Endothelial cell of umbilical vein (primary cell): Measurements from ENCODE around the gene ARHGAP15. TPM values are rescaled to one million over a fixed set of nuclear protein-coding genes. Genes with fewer than 3 reads are reported as not detected.

Experiments
- BruUV-seq: library from RNA; stranded (reverse); fragments of 400-500 nt; replicated peaks from 2 replicates; lab custom pipeline; 2021; lab: Mats Ljungman, UMichigan
- CTCF ChIA-PET: fragments of 300-600, 350-600 bp; sonication (Branson Sonifier 250); formaldehyde crosslinking; loops from one replicate; lab custom pipeline; 2021; ENCODE audit warnings: antibody characterized with exemption, inconsistent platforms; lab: Charles Lee
- POLR2A ChIA-PET: fragments of 300-600, 350-600 bp; sonication (Branson Sonifier 250); formaldehyde crosslinking; loops from one replicate; lab custom pipeline; 2021; ENCODE audit warnings: antibody characterized with exemption, inconsistent platforms; lab: Charles Lee
- DNase-seq: peaks from one replicate; pipeline ENCODE4 v3.0.0-alpha.2; 2011; ENCODE audit warnings: low read depth, low spot score
- FAIRE-seq: peaks from 2 replicates; lab custom pipeline; 2011; peaks lifted over from hg19 to GRCh38; lab: Jason Lieb, UNC
- H2AFZ ChIP-seq: 2 replicates; pipeline ENCODE4 v1.6.0; 2012; ENCODE audit warnings: low read depth, low read length, control low read depth, inconsistent platforms
- H3K27ac ChIP-seq: 2 replicates; pipeline ENCODE4 v1.5.1; 2011; ENCODE audit warnings: low read depth, mild to moderate bottlenecking, control low read depth, low read length, moderate library complexity; ENCODE audit not compliant: insufficient read depth
- H3K27me3 ChIP-seq, 2 experiments: 2 replicates each; pipeline versions ENCODE4 v1.6.0 to v1.6.1; 2011; ENCODE audit warnings: low read length in 2 of 2, mixed read lengths in 1 of 2; ENCODE audit not compliant: control insufficient read depth in 2 of 2, insufficient read depth in 2 of 2
- H3K36me3 ChIP-seq, 2 experiments: 2 replicates in 1 of 2; 3 replicates in 1 of 2; pipeline ENCODE4 v1.5.1; 2011; ENCODE audit warnings: low read length in 2 of 2, mild to moderate bottlenecking in 1 of 2, moderate library complexity in 1 of 2; ENCODE audit not compliant: control insufficient read depth in 2 of 2, insufficient read depth in 2 of 2; ENCODE audit errors: extremely low read depth in 1 of 2
- H3K4me1 ChIP-seq: 3 replicates; pipeline ENCODE4 v1.5.1; 2011; ENCODE audit warnings: mild to moderate bottlenecking, low read length; ENCODE audit not compliant: control insufficient read depth, insufficient read depth; ENCODE audit errors: extremely low read depth
- H3K4me2 ChIP-seq: 2 replicates; pipeline ENCODE4 v1.6.1; 2011; ENCODE audit warnings: low read length, control low read depth, mixed read lengths; ENCODE audit not compliant: insufficient read depth
- H3K4me3 ChIP-seq, 3 experiments: fragments of 200-600 bp in 1 of 3; sonication (generic), shearing (Covaris generic) in 1 of 3; replicated peaks in 1 of 3; 2 replicates each; pipeline ENCODE4 v1.5.1; 2011 to 2016; ENCODE audit warnings: control low read depth in 3 of 3, low read length in 3 of 3, mild to moderate bottlenecking in 2 of 3, inconsistent platforms in 1 of 3, low read depth in 1 of 3, moderate library complexity in 1 of 3; ENCODE audit not compliant: insufficient read depth in 1 of 3
- H3K79me2 ChIP-seq: 2 replicates; pipeline ENCODE4 v1.6.0; 2012; ENCODE audit warnings: low read length, inconsistent platforms; ENCODE audit not compliant: control insufficient read depth, insufficient read depth
- H3K9ac ChIP-seq: replicated peaks from 2 replicates; pipeline ENCODE3; 2011; ENCODE audit warnings: low read length, control low read depth; ENCODE audit not compliant: insufficient read depth; ENCODE audit errors: extremely low read depth
- H3K9me1 ChIP-seq: replicated peaks from 3 replicates; pipeline ENCODE4 v1.6.0; 2011; ENCODE audit warnings: mild to moderate bottlenecking, low read length; ENCODE audit not compliant: control insufficient read depth, insufficient read depth; ENCODE audit errors: extremely low read depth
- H3K9me3 ChIP-seq: replicated peaks from 2 replicates; pipeline ENCODE4 v1.5.1; 2012; ENCODE audit warnings: low read length, inconsistent platforms; ENCODE audit not compliant: control insufficient read depth, insufficient read depth
- H4K20me1 ChIP-seq: replicated peaks from 2 replicates; pipeline ENCODE3; 2011; ENCODE audit warnings: mild to moderate bottlenecking, low read length; ENCODE audit not compliant: control insufficient read depth, insufficient read depth; ENCODE audit errors: extremely low read depth
- CTCF ChIP-seq, 2 donors: IDR thresholded peaks; 1 replicate in 1 of 2; 2 replicates in 1 of 2; pipeline ENCODE4 v1.5.1; 2011; ENCODE audit warnings: low read length in 2 of 2, mild to moderate bottlenecking in 2 of 2, moderate library complexity in 2 of 2, control low read depth in 1 of 2, inconsistent platforms in 1 of 2, low read depth in 1 of 2; ENCODE audit not compliant: insufficient read depth in 1 of 2; ENCODE audit errors: extremely low read depth in 1 of 2
- EZH2 ChIP-seq: IDR thresholded peaks from 2 replicates; pipeline ENCODE4 v1.6.1; 2012; ENCODE audit warnings: borderline replicate concordance, low read depth, mild to moderate bottlenecking, moderate library complexity, low read length, inconsistent platforms; ENCODE audit not compliant: severe bottlenecking
- FOS ChIP-seq: IDR thresholded peaks from 2 replicates; pipeline ENCODE4 v1.6.1; 2011; ENCODE audit warnings: mild to moderate bottlenecking, low read length, moderate library complexity, borderline replicate concordance; ENCODE audit not compliant: insufficient read depth
- GATA2 ChIP-seq: IDR thresholded peaks from 2 replicates; pipeline ENCODE4 v1.7.0; 2011; ENCODE audit warnings: low read depth, mild to moderate bottlenecking, moderate library complexity, mixed read lengths, low read length; ENCODE audit not compliant: insufficient read length, insufficient read depth
- JUN ChIP-seq: IDR thresholded peaks from 2 replicates; pipeline ENCODE4 v1.6.1; 2011; ENCODE audit warnings: borderline replicate concordance, low read depth; ENCODE audit not compliant: insufficient read length, insufficient read depth
- MAX ChIP-seq: IDR thresholded peaks from 2 replicates; pipeline ENCODE4 v1.6.1; 2011; ENCODE audit not compliant: insufficient read depth, insufficient read length
- MYC ChIP-seq: IDR thresholded peaks from one replicate; pipeline ENCODE4 v1.6.1; 2011; ENCODE audit warnings: mild to moderate bottlenecking, low read depth, low read length
- POLR2A ChIP-seq: IDR thresholded peaks from 2 replicates; pipeline ENCODE4 v1.6.1; 2012; ENCODE audit warnings: low read depth, mild to moderate bottlenecking, control low read depth, low read length
- POLR2AphosphoS5 ChIP-seq: IDR thresholded peaks from 2 replicates; pipeline ENCODE4 v1.6.1; 2012; ENCODE audit warnings: low read depth, mild to moderate bottlenecking, control low read depth, low read length, moderate library complexity; ENCODE audit not compliant: insufficient read depth
- dilution Hi-C: fragments of 300-500 bp; cut with MboI; formaldehyde crosslinking; loops from one replicate; pipeline ENCODE4 v1.15.0; 2019; ENCODE audit warnings: low sequenced_read_pairs; ENCODE audit not compliant: extremely low pct_ligation_motif_present
- intact Hi-C: fragments of 100-400 bp; cut with micrococcal nuclease; formaldehyde crosslinking; loops from one replicate; pipeline ENCODE4 v1.10.0; 2022
- polyA plus RNA-seq, 4 experiments: library from polyadenylated mRNA; depleted of rRNA in 3 of 4; stranded (reverse) in 3 of 4; unstranded in 1 of 4; fragments of >200 nt; gene quantifications; 2 replicates each; pipeline versions ENCODE4 v1.2.1 to v1.2.3, GENCODE V29; 2011 to 2012; ENCODE audit warnings: missing spikeins in 1 of 4
- total RNA-seq: library from RNA; stranded (reverse); gene quantifications from 2 replicates; pipeline ENCODE4 v1.2.3, GENCODE V29; 2021

Gene ARHGAP15
- total and polyA plus RNA-seq, 2 donors (not counting 3 experiments of a cell fraction or from before 2014, with no cell fraction given): not detected

- Histone ChIP-seq H3K36me3 (no peaks in the 10 kb centered on the region), H3K9ac (no peak overlapping the region), H3K9me1 (no peaks in the 10 kb centered on the region), H2AFZ (no peak overlapping the region), H4K20me1 (no peaks in the 10 kb centered on the region), H3K27ac (no peak overlapping the region), H3K4me1 (no peaks in the 10 kb centered on the region), H3K9me3 (no peaks in the 10 kb centered on the region), H3K79me2 (no peaks in the 10 kb centered on the region), H3K4me3 (no peak overlapping the region), H3K4me2 (no peak overlapping the region), H3K27me3 (no peaks in the 10 kb centered on the region)
- DNase-seq (no peak), FAIRE-seq (no peak)
- POLR2A ChIA-PET: no interaction called here
- BruUV-seq: no TSS peak
- dilution Hi-C loops (no loop called here), intact Hi-C loops (no loop called here)
- TF ChIP-seq FOS (no peak), GATA2 (no peak), EZH2 (no peak), MAX (no peak), JUN (no peak), CTCF (IDR thresholded peaks at IDR 0.05; ENCODE audit: extremely low read depth in 1 of 2, insufficient read depth in 1 of 2, low read depth in 1 of 2, low read length in 2 of 2) (no peak), POLR2AphosphoS5 (no peak), POLR2A (no peak), MYC (no peak)
- CTCF ChIA-PET: interaction anchor here (1.0 to 4.7 kb wide), 5 partner anchors 13 to 188 kb away, joined by 3 to 20 read pairs (median 4); no protein-coding TSS in a partner anchor
Observed at GRCh38 chr2:143217512-143218115, 88.4 kb downstream of the ARHGAP15 start.
